MV-4-11 (cell line): ENCODE measurements around the gene NEO1.

Source experiments
- DNase-seq: peaks from one replicate; lab custom pipeline; 2025; lab: John Stamatoyannopoulos, UW

The NEO1 gene, protein sequence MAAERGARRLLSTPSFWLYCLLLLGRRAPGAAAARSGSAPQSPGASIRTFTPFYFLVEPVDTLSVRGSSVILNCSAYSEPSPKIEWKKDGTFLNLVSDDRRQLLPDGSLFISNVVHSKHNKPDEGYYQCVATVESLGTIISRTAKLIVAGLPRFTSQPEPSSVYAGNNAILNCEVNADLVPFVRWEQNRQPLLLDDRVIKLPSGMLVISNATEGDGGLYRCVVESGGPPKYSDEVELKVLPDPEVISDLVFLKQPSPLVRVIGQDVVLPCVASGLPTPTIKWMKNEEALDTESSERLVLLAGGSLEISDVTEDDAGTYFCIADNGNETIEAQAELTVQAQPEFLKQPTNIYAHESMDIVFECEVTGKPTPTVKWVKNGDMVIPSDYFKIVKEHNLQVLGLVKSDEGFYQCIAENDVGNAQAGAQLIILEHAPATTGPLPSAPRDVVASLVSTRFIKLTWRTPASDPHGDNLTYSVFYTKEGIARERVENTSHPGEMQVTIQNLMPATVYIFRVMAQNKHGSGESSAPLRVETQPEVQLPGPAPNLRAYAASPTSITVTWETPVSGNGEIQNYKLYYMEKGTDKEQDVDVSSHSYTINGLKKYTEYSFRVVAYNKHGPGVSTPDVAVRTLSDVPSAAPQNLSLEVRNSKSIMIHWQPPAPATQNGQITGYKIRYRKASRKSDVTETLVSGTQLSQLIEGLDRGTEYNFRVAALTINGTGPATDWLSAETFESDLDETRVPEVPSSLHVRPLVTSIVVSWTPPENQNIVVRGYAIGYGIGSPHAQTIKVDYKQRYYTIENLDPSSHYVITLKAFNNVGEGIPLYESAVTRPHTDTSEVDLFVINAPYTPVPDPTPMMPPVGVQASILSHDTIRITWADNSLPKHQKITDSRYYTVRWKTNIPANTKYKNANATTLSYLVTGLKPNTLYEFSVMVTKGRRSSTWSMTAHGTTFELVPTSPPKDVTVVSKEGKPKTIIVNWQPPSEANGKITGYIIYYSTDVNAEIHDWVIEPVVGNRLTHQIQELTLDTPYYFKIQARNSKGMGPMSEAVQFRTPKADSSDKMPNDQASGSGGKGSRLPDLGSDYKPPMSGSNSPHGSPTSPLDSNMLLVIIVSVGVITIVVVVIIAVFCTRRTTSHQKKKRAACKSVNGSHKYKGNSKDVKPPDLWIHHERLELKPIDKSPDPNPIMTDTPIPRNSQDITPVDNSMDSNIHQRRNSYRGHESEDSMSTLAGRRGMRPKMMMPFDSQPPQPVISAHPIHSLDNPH (N-terminal part only)

DNA sequence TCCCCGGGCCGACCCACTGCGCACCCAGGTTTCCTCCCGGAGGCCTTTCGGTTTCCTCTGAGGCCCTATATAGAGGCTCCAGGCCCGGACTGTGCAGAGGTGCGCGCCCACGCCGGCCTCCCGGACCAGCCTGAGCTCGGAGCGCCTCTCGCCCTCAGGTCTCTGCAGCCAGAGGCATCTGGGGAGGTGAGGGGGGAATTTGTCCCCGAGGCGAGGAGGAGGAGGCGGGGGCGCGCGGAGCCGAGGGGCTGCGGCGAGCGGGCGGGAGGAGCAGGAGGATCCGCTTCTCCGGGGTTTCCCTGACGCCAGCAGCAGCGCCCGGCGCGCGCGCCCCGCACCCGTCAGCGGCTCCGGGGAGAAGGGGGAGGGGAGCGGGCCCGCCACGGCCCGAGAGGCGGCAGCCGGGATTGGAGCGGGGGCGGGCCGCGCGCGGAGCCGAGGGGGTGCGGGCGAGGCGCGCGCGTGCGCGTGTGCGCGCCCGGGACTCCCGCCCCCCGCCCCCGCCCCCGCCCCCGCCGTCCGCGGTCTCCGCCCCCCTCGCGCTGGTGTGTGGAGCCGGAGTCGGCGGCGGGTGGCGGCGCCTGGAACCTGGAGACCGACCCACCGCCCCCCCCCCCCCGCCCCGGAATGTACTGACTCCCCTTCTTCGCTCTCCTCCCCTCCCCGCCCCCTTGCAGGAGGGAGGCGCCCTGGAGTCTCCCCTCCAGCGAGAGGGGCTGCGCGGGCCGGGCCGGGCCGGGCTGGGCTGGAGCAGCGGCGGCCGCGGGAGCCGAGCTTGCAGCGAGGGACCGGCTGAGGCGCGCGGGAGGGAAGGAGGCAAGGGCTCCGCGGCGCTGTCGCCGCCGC, at the start of gene NEO1:
Gene NEO1 (plus strand): TSS at position 657 of the 846 bp plus-strand sequence. CDS start 213 bp downstream, outside the sequence.
- no peak for DNase-seq

DNA sequence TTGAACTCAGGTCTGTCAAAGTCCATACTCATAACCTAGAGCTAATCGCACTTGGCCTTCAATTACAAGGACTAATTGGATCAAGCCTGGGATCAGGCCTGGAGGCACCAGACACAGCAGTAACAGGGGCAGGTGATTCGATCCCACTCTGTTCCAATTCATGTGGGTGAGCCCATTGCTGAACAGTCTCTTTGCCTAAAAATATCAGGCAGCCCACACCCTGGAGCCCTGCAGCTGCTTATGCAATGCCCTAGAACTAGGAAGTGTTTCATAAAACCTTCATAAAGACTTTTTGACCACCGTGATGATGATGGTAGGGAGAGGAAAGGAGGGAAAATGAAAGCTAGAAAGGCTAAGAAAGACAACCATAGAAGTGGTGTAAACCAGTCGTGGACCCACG, 47.8 kb upstream of the NEO1 start:
- peak; percentile 22 for DNase-seq

DNA sequence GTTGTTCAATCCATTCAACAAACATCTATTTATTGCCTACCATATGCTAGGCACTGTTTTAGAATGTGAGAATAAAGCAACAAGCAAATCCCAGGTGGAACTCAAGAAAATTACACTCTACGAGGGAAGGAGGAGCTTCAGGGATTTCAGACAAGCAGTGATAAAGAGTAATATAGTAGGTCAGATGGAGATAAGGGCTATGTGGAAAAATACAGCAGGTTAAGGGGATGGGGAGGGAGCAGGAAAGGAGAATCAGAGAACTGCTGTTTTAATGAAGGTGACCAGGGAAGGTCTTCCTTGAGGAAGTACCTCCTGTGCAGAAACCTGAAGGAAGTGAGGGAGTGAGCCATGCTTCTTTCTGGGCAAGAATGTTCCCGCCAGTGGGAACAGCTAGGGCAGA, 47.2 kb upstream of the NEO1 start:
- DNase-seq, result no peak

DNA sequence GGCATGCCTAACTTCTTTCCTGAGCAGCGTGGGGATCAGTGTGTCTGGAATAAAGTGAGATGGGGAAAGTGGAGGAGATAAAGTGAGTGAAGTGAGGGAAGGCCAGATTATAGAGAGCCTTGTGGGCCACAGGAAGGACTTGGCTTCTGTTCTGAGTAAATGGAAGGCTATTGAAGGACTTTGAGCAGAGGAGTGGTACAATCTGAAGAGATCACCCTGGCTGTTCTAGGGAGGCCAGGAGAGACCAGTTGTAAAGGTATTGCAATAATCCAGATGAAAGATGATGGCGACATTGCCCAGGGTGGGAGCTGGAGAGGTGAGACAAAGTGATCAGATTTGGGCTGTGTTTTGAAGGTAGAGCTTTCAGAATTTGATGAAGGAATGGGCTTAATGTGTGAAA, 46.8 kb upstream of the NEO1 start:
- DNase-seq, result no peak

DNA sequence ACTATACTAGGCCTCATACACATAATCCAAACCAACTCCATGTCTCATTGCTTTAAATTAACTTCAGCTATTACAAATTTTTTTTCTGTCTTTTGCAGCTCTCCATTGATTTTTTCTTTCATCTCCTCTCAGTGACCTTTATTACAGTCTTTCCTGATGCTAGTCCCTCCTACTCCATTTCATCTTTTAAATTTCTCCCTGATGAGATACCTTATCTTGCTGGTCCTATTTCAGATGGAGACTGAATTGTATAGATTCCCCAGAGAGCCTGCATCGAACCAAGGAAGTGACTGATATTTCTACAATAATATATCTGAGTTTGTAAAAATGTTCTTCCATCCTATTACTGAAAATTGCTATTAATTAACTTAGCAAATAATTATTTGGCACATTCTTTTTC, 45.7 kb upstream of the NEO1 start:
- no peak for DNase-seq

DNA sequence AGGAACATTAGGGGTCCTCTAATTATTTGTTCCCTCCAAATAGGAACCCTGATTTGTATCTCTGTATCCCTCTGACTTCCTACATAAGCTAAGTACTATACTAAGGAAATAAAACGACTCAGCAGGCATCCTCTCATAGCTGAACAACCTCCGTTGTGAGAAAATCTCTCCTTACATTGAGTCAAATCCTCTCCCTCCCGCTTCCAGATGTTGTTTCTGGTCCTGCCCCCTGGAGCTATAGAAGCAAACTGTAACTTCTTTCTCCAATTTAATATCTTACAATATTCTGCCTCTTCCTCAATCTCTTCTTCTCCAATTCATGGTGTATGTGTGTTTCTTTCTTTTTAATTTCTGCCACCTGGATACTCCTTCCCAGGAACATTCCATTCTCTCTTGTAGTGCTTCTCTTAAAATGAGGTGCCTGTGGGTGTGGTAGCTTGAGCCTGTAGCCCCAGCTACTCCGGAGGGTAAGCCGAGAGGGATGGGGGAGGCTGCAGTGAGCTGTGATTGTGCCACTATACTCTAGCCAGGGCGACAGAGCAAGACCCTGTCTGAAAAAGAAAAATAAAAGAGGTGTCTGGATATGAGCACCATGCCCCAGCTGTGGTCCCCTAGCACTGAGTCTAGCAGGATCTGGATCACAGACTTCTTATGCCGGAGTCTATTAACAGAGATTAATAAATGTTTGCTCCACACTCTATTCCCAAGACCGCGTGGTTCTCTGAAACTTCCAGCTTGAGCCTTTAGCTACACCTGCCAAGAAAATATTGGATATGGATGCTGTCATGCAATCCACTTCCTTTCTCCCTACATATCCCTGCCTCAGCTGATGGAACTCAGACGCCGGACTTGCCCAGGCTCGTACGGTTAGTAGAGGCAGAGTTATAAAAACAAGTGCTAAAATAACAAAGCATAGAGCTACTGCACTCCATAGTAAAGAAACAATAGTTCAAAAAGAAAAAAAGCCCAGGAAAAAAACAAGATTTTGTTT, 42.9 kb upstream of the NEO1 start:
- DNase-seq, result no peak

DNA sequence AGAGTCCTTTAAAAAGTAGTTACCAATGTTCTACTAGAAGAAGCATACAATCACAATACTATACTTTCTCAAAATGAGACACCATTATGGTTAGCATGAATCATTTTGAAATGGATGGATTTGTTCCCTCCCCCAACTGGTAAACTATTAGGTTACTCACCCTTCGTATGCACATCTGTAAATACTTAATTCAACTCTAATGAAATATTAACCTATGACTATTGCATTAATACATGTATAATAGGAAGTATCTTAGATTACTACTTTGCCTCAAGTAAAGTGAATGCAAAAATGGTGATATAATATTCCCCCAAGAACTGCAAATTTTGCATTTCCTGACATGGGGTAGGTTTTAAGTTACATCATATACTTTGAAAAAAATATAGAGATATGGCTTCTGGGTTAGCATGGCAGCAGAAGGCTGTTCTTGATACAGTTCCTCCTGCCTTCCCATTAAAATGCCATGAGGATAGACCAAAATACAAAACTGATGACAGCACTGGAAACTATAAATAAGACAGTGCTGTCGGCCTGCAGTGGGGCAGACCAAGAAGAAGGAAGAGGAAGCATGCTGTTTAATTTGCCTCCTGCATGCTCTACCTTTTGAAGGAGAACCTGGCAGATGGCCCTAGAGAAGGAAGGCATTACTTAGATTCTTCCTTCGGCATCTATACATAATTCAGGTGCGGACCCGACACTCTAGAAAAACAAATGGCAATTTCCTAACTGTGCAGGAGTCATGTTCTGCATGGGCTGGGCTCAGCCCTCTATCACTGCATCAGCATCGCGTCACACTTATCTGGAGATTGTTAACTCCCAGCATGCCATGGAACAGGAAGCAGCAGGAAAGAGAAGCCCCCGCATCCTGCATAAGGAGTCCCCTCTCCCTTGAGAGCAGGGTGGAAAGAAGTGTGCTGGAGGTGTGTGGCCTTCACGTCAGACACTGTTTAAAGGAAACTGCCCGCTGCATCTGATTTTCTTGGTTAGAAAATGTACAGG, 41.8 kb upstream of the NEO1 start:
- DNase-seq, result no peak

DNA sequence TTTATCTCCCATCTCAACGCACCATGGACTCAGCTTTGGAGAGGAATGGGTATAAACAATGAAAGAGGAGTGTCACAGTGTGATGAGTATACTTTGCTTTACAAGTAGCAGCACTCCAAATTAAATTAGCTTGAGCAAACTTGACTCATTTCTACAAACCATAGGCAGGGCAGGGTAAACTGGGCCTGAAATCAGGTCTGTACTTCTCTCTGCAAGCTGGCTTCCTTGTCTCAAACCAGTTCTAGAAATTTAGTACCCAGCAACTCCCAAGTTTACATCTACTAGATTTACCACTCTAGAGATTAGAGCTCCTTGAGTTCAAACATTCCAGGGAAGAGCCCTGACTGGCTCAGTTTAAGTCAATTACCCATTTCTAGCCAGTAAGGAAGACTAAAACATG, 37.4 kb upstream of the NEO1 start:
- DNase-seq, result no peak

DNA sequence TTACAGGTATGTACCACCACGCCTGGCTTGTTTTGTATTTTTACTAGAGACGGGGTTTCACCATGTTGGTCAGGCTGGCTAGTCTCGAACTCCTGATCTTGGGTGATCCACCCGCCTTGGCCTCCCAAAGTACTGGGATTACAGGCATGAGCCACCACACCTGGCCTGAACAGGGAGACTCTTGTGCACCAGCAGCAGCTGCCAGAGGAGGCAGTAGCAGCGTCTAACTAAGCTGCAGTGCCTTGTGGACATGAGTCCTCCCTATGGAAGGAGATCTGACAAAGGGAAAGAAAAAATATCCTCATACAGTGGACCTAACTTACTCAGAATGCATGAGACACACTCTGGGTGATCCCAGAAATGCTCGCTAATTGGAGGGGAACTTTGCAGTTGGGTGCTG, 36.8 kb upstream of the NEO1 start:
- no peak for DNase-seq

DNA sequence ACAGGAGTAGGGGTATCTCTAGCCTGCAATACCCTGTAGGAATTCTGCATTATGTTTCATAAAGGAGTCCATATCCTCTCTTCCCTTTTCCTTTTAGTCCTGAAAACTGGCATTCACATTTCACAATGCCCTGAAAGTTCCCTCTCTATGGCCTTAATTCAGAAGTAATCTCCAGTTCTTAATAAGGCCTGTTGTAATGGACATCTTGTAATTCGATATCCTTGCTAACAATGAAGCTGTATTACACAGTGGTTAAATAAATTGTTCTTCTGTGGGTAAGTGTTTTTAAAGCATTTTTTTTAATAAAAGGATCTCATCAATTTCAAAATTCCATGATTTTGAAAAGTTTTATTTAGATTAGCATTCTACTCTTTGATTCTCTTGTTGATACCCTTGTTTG, 34.3 kb upstream of the NEO1 start:
- no peak for DNase-seq

DNA sequence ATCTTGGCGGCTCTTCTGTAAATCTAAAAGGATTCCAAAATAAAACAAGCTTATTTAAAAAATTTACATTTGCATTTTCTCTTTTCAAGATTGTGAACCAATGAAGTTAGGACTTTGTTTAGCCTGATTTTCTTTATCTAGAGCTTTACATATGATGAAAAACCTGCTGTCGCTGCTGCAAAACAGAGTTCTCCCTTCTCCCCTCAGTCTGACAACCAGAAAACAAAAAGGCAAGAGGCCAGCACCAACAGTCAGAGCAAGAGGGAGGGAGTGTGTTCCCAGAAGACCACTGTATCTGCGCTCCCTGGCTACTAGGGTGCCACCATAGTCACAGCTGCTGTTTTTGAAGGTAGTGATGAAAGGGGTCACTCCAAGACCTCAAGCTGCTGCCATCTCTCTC, 33.1 kb upstream of the NEO1 start:
- DNase-seq, result no peak

DNA sequence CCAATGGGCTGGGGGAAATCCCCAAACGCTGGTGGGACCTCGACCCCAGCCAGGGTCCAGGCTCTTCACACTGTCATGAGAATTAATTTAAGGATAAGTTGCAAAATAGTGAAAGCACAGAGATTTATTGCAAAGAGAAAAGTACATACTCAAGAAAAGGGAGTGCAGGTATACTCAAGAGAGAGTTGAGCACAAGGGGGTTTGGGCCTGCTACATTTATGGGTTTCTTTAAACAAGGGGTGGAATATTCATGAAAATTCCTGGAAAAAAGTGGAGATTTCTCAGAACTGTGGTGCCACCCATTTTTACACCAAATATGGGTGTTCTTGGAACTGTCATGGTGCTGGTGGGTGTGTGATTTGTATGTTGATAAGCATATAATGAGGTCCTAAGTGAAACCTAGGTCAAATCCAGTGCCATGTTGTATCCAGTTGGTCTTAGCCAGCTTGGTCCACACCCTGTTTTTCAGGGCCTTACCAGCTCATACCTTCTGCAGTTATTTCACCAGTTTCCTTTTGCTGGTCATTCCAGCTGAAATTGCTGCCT, 32.6 kb upstream of the NEO1 start:
- DNase-seq, result no peak

DNA sequence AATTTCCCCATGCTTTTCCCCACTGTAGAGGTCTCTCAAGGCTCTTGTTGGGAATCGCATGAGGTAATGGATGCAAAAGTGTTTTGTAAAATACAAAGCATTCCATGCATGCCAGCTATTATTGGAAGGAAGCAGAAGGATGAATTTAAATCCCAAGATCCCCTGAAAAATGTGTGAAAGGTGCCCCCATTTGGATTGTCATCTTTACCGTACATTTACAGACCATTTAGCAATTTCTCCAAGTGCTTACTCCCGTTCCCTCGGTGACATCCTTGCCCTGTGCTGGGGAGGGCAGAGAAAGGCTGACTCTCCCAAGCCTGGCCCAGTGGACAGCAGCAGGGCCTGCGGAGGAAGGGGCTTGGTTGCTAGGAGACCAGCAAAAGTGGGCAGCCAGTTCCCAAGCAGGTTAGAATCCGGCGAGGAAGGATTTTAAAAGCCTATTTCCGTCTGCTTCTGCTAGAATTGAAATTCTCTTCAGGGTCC, 31.1 kb upstream of the NEO1 start:
- DNase-seq, result no peak

DNA sequence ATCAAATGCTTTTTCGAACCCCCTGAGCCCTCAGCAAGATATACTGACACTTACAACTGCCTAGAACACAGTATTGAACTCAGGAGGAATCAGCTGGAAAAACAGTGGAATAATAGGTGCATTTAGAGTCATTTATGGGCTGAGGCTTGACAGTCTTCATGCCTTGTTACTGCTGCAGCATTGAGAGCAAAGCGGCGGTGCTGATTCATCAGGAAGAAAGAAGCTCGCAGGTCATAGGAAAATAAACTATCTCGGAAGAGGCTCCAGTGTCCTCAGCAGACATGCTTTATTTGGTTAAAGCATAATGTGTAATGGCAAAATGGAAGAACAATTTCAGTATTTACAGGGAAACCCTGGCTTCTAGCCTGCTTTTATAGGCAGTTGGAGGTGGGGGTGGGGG, 30.1 kb upstream of the NEO1 start:
- DNase-seq, result no peak

DNA sequence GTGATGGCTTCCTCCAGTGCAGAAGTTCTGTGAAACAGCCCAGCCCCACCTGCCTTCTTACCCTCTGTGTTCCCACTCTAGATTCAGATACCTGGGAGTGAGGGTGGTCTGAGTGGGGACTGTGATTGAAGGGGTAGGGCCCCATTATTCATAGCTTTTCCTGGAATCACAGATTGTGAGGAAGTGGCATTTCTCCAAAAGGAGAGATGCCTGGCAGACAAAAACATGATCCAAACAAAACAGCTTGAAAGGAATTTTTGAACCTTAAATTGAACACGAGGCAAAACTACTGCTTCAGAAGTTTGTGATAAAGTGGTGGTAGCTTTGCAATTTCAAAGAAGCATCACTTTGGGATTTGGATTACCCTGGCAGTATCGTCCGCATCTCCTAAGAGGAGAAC, 29.2 kb upstream of the NEO1 start:
- DNase-seq, result no peak

DNA sequence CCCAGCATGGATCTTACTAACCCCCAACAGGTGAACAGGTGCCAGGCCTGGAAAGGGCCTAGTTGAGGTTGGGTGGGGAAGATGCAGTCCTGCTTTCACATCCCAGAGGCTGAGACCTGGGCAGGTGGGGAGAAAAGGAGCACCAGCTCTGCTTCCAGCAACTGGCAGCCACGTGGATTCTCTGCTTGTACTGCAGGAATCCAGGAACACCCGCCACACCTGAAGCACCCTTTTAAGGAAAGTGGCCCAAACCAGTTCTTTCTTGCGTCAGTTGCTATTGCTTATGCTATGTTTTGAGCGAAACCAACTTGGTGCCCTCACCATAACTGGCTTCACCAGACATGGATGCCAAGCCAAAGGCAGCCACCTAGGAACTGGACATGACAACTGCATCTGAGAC, 28.1 kb upstream of the NEO1 start:
- no peak for DNase-seq

DNA sequence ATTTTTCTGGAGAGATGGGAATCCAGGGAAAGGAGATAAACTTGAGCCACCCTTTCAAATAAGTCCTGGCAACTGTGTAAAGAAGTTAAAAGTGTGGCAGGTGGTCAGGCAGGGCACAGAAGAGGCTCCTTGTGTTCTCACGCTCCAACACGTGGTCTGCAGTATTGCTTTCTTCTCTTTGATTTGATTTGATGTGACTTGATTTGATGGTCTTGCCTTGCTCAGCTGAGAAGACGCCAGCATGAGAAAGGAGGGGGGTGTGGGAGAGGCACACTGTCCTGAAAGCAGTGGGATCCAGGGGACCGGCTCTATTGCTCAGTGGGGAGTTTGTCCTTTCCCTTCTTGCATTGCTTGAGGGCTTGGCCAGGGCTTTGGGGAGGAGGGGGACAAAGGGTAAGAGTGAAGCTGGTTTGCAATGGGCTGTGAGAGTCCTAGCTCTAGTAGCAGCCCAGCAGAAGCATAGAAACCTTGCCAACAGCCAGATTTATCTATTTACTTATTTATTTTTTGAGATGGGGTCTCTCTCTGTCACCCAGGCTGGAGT, 25.7 kb upstream of the NEO1 start:
- DNase-seq, result no peak

DNA sequence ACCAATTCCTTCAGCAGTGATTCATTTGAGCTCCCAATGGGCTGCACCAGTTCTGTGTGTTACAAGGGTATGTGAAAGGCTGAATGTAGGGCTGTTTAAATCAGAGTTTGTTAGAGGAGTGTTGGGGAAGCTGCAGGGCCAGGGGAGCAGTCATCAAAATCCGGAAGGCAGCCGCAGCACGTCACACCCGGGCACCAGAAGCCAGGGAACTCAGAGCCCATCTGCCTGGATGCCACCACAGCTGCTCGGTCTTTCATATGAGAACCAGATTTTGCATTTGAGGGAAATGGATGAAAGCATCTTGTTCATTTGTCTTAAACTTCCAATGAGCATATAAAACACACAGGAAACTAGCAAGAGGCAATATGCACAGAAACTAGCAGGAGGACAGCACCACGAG, 24.2 kb upstream of the NEO1 start:
- no peak for DNase-seq
